Measurements from ENCODE around the gene LRRC1. TPM values are rescaled to one million over a fixed set of nuclear protein-coding genes. Genes with fewer than 3 reads are reported as not detected.

LRRC1 gene
- total RNA-seq, 1 donor from 2014 or later, result 7.5 TPM

GRCh38 chr6:53960311-53960710, 165.5 kb downstream of the LRRC1 start:
- Mint-ChIP-seq H3K4me1 (ENCODE audit: unreplicated experiment) (no peaks in the 10 kb centered on the region), H3K4me3 (ENCODE audit: unreplicated experiment) (no peak overlapping the region), H3K9me3 (ENCODE audit: unreplicated experiment) (no peaks in the 10 kb centered on the region), H3K36me3 (ENCODE audit: low read depth, unreplicated experiment) (no peaks in the 10 kb centered on the region), H3K27me3 (ENCODE audit: unreplicated experiment) (peaks cover 3% of the 10 kb centered on the region), H3K27ac (ENCODE audit: unreplicated experiment) (no peak overlapping the region)
- no peak for DNase-seq (ENCODE audit: low spot score)
- no peak for TF ChIP-seq CTCF (IDR thresholded peaks at IDR 0.05; ENCODE audit: unreplicated experiment)

- Mint-ChIP-seq H3K4me3 (ENCODE audit: unreplicated experiment) (no peak overlapping the region), H3K27ac (ENCODE audit: unreplicated experiment) (no peak overlapping the region)
Measured at GRCh38 chr6:53961679-53962370, 167.0 kb downstream of the LRRC1 start.

GRCh38 chr6:53962646-53963045, 167.8 kb downstream of the LRRC1 start:
- peaks cover 4% of the 10 kb centered on the region for H3K4me1 Mint-ChIP-seq (ENCODE audit: unreplicated experiment)
- H3K36me3 Mint-ChIP-seq (ENCODE audit: low read depth, unreplicated experiment), result no peaks in the 10 kb centered on the region
- no peak for TF ChIP-seq CTCF (IDR thresholded peaks at IDR 0.05; ENCODE audit: unreplicated experiment)
- no peak overlapping the region for H3K4me3 Mint-ChIP-seq (ENCODE audit: unreplicated experiment)
- H3K9me3 Mint-ChIP-seq (ENCODE audit: unreplicated experiment), result no peaks in the 10 kb centered on the region
- no peak overlapping the region for H3K27ac Mint-ChIP-seq (ENCODE audit: unreplicated experiment)
- H3K27me3 Mint-ChIP-seq (ENCODE audit: unreplicated experiment), result peaks cover 3% of the 10 kb centered on the region
- no peak for DNase-seq (ENCODE audit: low spot score)

More at GRCh38 chr6:53961679-53962370, 167.0 kb downstream of the LRRC1 start:
- Mint-ChIP-seq H3K9me3 (ENCODE audit: unreplicated experiment) (no peaks in the 10 kb centered on the region), H3K4me1 (ENCODE audit: unreplicated experiment) (no peaks in the 10 kb centered on the region), H3K36me3 (ENCODE audit: low read depth, unreplicated experiment) (no peaks in the 10 kb centered on the region), H3K27me3 (ENCODE audit: unreplicated experiment) (peaks cover 3% of the 10 kb centered on the region)
- no peak for TF ChIP-seq CTCF (IDR thresholded peaks at IDR 0.05; ENCODE audit: unreplicated experiment)
- DNase-seq (ENCODE audit: low spot score), result no peak

GRCh38 chr6:53967415-53967814, 172.6 kb downstream of the LRRC1 start:
- H3K27ac Mint-ChIP-seq (ENCODE audit: unreplicated experiment), result no peak overlapping the region
- no peak for DNase-seq (ENCODE audit: low spot score)
- H3K4me3 Mint-ChIP-seq (ENCODE audit: unreplicated experiment), result no peak overlapping the region
- H3K9me3 Mint-ChIP-seq (ENCODE audit: unreplicated experiment), result no peaks in the 10 kb centered on the region
- no peak for TF ChIP-seq CTCF (IDR thresholded peaks at IDR 0.05; ENCODE audit: unreplicated experiment)
- peaks cover 4% of the 10 kb centered on the region for H3K4me1 Mint-ChIP-seq (ENCODE audit: unreplicated experiment)
- H3K36me3 Mint-ChIP-seq (ENCODE audit: low read depth, unreplicated experiment), result no peaks in the 10 kb centered on the region
- H3K27me3 Mint-ChIP-seq (ENCODE audit: unreplicated experiment), result peaks cover 3% of the 10 kb centered on the region

Other genes with a start within 250 kb of the LRRC1 start
- 28.7 TPM for gene GCLC, start 249.9 kb upstream of the LRRC1 start, total RNA-seq (ENCODE audit: unreplicated experiment)
- 0.51 TPM for gene KLHL31, start 129.2 kb upstream of the LRRC1 start, total RNA-seq (ENCODE audit: unreplicated experiment)